ENCODE data around the gene COL21A1.

Gene COL21A1

GRCh38 chr6:56288347-56288746, 41.0 kb upstream of the COL21A1 start:
- H3K27me3 Mint-ChIP-seq (ENCODE audit: low read depth): no peaks in the 10 kb centered on the region
- no peaks in the 10 kb centered on the region for H3K36me3 Mint-ChIP-seq (ENCODE audit: low read depth)
- H3K9me3 Mint-ChIP-seq: no peaks in the 10 kb centered on the region
- TF ChIP-seq, protein P1, sequence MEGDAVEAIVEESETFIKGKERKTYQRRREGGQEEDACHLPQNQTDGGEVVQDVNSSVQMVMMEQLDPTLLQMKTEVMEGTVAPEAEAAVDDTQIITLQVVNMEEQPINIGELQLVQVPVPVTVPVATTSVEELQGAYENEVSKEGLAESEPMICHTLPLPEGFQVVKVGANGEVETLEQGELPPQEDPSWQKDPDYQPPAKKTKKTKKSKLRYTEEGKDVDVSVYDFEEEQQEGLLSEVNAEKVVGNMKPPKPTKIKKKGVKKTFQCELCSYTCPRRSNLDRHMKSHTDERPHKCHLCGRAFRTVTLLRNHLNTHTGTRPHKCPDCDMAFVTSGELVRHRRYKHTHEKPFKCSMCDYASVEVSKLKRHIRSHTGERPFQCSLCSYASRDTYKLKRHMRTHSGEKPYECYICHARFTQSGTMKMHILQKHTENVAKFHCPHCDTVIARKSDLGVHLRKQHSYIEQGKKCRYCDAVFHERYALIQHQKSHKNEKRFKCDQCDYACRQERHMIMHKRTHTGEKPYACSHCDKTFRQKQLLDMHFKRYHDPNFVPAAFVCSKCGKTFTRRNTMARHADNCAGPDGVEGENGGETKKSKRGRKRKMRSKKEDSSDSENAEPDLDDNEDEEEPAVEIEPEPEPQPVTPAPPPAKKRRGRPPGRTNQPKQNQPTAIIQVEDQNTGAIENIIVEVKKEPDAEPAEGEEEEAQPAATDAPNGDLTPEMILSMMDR (IDR thresholded peaks at IDR 0.05; ENCODE audit: unreplicated experiment in 3 of 3): no peak
- no peak overlapping the region for H3K27ac Mint-ChIP-seq
- H3K4me1 Mint-ChIP-seq: peaks cover 11% of the 10 kb centered on the region
- no peak overlapping the region for H3K4me3 Mint-ChIP-seq

GRCh38 chr6:56282391-56282790, 35.0 kb upstream of the COL21A1 start:
- Mint-ChIP-seq H3K36me3 (ENCODE audit: low read depth) (no peaks in the 10 kb centered on the region), H3K27ac (no peak overlapping the region), H3K27me3 (ENCODE audit: low read depth) (no peaks in the 10 kb centered on the region), H3K9me3 (no peaks in the 10 kb centered on the region), H3K4me3 (no peak overlapping the region), H3K4me1 (peaks cover 24% of the 10 kb centered on the region)
- TF ChIP-seq, protein P1 (IDR thresholded peaks at IDR 0.05; ENCODE audit: unreplicated experiment in 3 of 3): no peak

GRCh38 chr6:56280126-56280525, 32.7 kb upstream of the COL21A1 start:
- no peak overlapping the region for H3K4me3 Mint-ChIP-seq
- TF ChIP-seq, protein P1 (IDR thresholded peaks at IDR 0.05; ENCODE audit: unreplicated experiment in 3 of 3): no peak
- peaks cover 24% of the 10 kb centered on the region for H3K4me1 Mint-ChIP-seq
- peak overlapping the region in 2 of 3 experiments; percentile 34 to 52 for H3K27ac Mint-ChIP-seq
- H3K27me3 Mint-ChIP-seq (ENCODE audit: low read depth): peaks cover 3% of the 10 kb centered on the region
- no peaks in the 10 kb centered on the region for H3K9me3 Mint-ChIP-seq
- no peaks in the 10 kb centered on the region for H3K36me3 Mint-ChIP-seq (ENCODE audit: low read depth)

GRCh38 chr6:56279331-56280080, 32.1 kb upstream of the COL21A1 start:
- H3K36me3 Mint-ChIP-seq (ENCODE audit: low read depth): no peaks in the 10 kb centered on the region
- TF ChIP-seq, protein P1 (IDR thresholded peaks at IDR 0.05; ENCODE audit: unreplicated experiment in 3 of 3): no peak
- H3K4me1 Mint-ChIP-seq: peaks cover 24% of the 10 kb centered on the region
- H3K27ac Mint-ChIP-seq: peak overlapping the region in 2 of 3 experiments; percentile 16 to 56
- no peak overlapping the region for H3K4me3 Mint-ChIP-seq
- peaks cover 5% of the 10 kb centered on the region for H3K9me3 Mint-ChIP-seq
- H3K27me3 Mint-ChIP-seq (ENCODE audit: low read depth): peaks cover 3% of the 10 kb centered on the region

- peaks cover 24% of the 10 kb centered on the region for H3K4me1 Mint-ChIP-seq
- TF ChIP-seq, protein P1 (IDR thresholded peaks at IDR 0.05; ENCODE audit: unreplicated experiment in 3 of 3): no peak
- H3K36me3 Mint-ChIP-seq (ENCODE audit: low read depth): no peaks in the 10 kb centered on the region
- peaks cover 3% of the 10 kb centered on the region for H3K27me3 Mint-ChIP-seq (ENCODE audit: low read depth)
- H3K9me3 Mint-ChIP-seq: peaks cover 15% of the 10 kb centered on the region
- peak overlapping the region; percentile 38 to 56 (median 40) for H3K27ac Mint-ChIP-seq
- H3K4me3 Mint-ChIP-seq: no peak overlapping the region
Observed at GRCh38 chr6:56278171-56278591, 30.8 kb upstream of the COL21A1 start.

All from nephron (organoid).